Stomach smooth muscle (tissue), 2 donors: ENCODE measurements around the gene IFNL3.
"Not testable (repeated sequence)": the region's sequence is repeated elsewhere in the genome, so short reads cannot be mapped to it uniquely, and the experiment has no call there.

ENCODE experiments used
- H3K27ac ChIP-seq: one replicate; pipeline ENCODE4 v1.7.0; 2013; ENCODE audit warnings: mild to moderate bottlenecking, low read length, inconsistent platforms
- H3K27me3 ChIP-seq, 2 donors: one replicate each; pipeline ENCODE4 v1.7.0; 2013; ENCODE audit warnings: low read length in 2 of 2; ENCODE audit not compliant: insufficient read depth in 2 of 2, control insufficient read depth in 1 of 2
- H3K36me3 ChIP-seq, 2 donors: one replicate each; pipeline ENCODE4 v1.7.0; 2013; ENCODE audit warnings: low read length in 2 of 2; ENCODE audit not compliant: control insufficient read depth in 2 of 2, insufficient read depth in 2 of 2
- H3K4me1 ChIP-seq: one replicate; pipeline ENCODE4 v1.7.0; 2013; ENCODE audit warnings: low read length; ENCODE audit not compliant: control insufficient read depth, insufficient read depth
- H3K4me3 ChIP-seq, 2 donors: one replicate each; pipeline ENCODE4 v1.7.0; 2013; ENCODE audit warnings: low read length in 2 of 2
- H3K9ac ChIP-seq, 2 donors: one replicate each; pipeline ENCODE4 v1.7.0; 2013; ENCODE audit warnings: low read length in 2 of 2, mild to moderate bottlenecking in 1 of 2
- H3K9me3 ChIP-seq, 2 donors: one replicate each; pipeline ENCODE4 v1.7.0; 2013; ENCODE audit warnings: low read length in 2 of 2; ENCODE audit not compliant: control insufficient read depth in 2 of 2
- donor health status: healthy.
- donor health status: Pancreatic carcinoma.

Gene IFNL3

GRCh38 chr19:39268531-39269223 is 23.9 kb upstream of the IFNL3 start:
- H3K9ac ChIP-seq, H3K9me3 ChIP-seq, H3K27ac ChIP-seq, H3K4me1 ChIP-seq, H3K4me3 ChIP-seq, H3K36me3 ChIP-seq: not testable (repeated sequence)
- H3K27me3 ChIP-seq = peaks cover 22 to 26% of the 10 kb centered on the region in 2 donors

GRCh38 chr19:39268085-39268484 is 23.3 kb upstream of the IFNL3 start, which contains the start of gene IFNL2:
Gene IFNL2 (plus strand): TSS chr19:39268396. CDS start chr19:39268569, 173 bp downstream.
- H3K4me1 ChIP-seq, H3K36me3 ChIP-seq, H3K9me3 ChIP-seq, H3K4me3 ChIP-seq, H3K9ac ChIP-seq, H3K27ac ChIP-seq: not testable (repeated sequence)
- peaks cover 26 to 29% of the 10 kb centered on the region in 2 donors for H3K27me3 ChIP-seq

GRCh38 chr19:39265321-39265916 is 20.6 kb upstream of the IFNL3 start:
- no peak overlapping the region for H3K9ac ChIP-seq
- H3K36me3 ChIP-seq = no peaks in the 10 kb centered on the region
- no peaks in the 10 kb centered on the region for H3K9me3 ChIP-seq
- H3K4me3 ChIP-seq = no peak overlapping the region
- no peak overlapping the region for H3K27ac ChIP-seq
- peaks cover 2% of the 10 kb centered on the region for H3K4me1 ChIP-seq
- H3K27me3 ChIP-seq = peaks cover 34 to 49% of the 10 kb centered on the region in 2 donors

- Histone ChIP-seq H3K4me3 (no peak overlapping the region), H3K36me3 (no peaks in the 10 kb centered on the region), H3K9ac (no peak overlapping the region), H3K27me3 (peaks cover 30 to 49% of the 10 kb centered on the region in 2 donors), H3K9me3 (no peaks in the 10 kb centered on the region), H3K4me1 (peaks cover 2% of the 10 kb centered on the region), H3K27ac (no peak overlapping the region)
These were observed 19.8 kb upstream of the IFNL3 start for GRCh38 chr19:39264306-39265290.

- no peak overlapping the region for H3K9ac ChIP-seq
- H3K27me3 ChIP-seq = peaks cover 30 to 53% of the 10 kb centered on the region in 2 donors
- peaks cover 2% of the 10 kb centered on the region for H3K4me1 ChIP-seq
- no peak overlapping the region for H3K4me3 ChIP-seq
- no peak overlapping the region for H3K27ac ChIP-seq
- no peaks in the 10 kb centered on the region for H3K9me3 ChIP-seq
- H3K36me3 ChIP-seq = no peaks in the 10 kb centered on the region
These were observed 19.1 kb upstream of the IFNL3 start for GRCh38 chr19:39263912-39264305.

- H3K27me3 ChIP-seq = peaks cover 33 to 53% of the 10 kb centered on the region in 2 donors
- H3K9me3 ChIP-seq = no peaks in the 10 kb centered on the region
These were observed 17.7 kb upstream of the IFNL3 start for GRCh38 chr19:39262496-39262895.

GRCh38 chr19:39261704-39262103 is 16.9 kb upstream of the IFNL3 start:
- H3K36me3 ChIP-seq = no peaks in the 10 kb centered on the region
- H3K9me3 ChIP-seq = no peaks in the 10 kb centered on the region

More at GRCh38 chr19:39262496-39262895, 17.7 kb upstream of the IFNL3 start:
- Histone ChIP-seq H3K9ac (no peak overlapping the region), H3K4me1 (peaks cover 2% of the 10 kb centered on the region), H3K27ac (no peak overlapping the region), H3K36me3 (no peaks in the 10 kb centered on the region), H3K4me3 (no peak overlapping the region)

GRCh38 chr19:39257227-39257626 is 12.4 kb upstream of the IFNL3 start:
- H3K36me3 ChIP-seq = no peaks in the 10 kb centered on the region
- H3K27me3 ChIP-seq = peaks cover 15 to 23% of the 10 kb centered on the region in 2 donors
- H3K9ac ChIP-seq = no peak overlapping the region
- H3K9me3 ChIP-seq = no peaks in the 10 kb centered on the region
- H3K27ac ChIP-seq = no peak overlapping the region
- H3K4me1 ChIP-seq = no peaks in the 10 kb centered on the region
- H3K4me3 ChIP-seq = no peak overlapping the region

More at GRCh38 chr19:39261704-39262103, 16.9 kb upstream of the IFNL3 start:
- Histone ChIP-seq H3K4me1 (peaks cover 2% of the 10 kb centered on the region), H3K9ac (no peak overlapping the region), H3K27me3 (peaks cover 33 to 53% of the 10 kb centered on the region in 2 donors), H3K27ac (no peak overlapping the region), H3K4me3 (no peak overlapping the region)

- Histone ChIP-seq H3K36me3 (no peaks in the 10 kb centered on the region), H3K4me3 (no peak overlapping the region), H3K9me3 (no peaks in the 10 kb centered on the region), H3K4me1 (no peaks in the 10 kb centered on the region), H3K9ac (no peak overlapping the region), H3K27ac (no peak overlapping the region), H3K27me3 (peaks cover 13% of the 10 kb centered on the region in 2 donors)
These were observed 9.9 kb upstream of the IFNL3 start for GRCh38 chr19:39254531-39255345.
